Lower lobe of right lung (tissue), 2 donors: ENCODE measurements around the gene DYNC1H1. TPM values are rescaled to one million over a fixed set of nuclear protein-coding genes. Genes with fewer than 3 reads are reported as not detected.

ENCODE experiments used
- ATAC-seq, 2 donors: fragments of 200-7000 bp; cut with Tn5 transposase; one replicate each; pipeline ENCODE4 v1.9.1; 2020 to 2022; ENCODE audit warnings: mild to moderate bottlenecking in 2 of 2, moderate library complexity in 2 of 2
- DNase-seq: peaks from one replicate; pipeline ENCODE4 v3.0.0-alpha.2; 2020
- H3K27ac ChIP-seq: fragments of 200-600 bp; one replicate; pipeline ENCODE4 v1.8.0; 2022
- H3K27me3 ChIP-seq: fragments of 200-600 bp; one replicate; pipeline ENCODE4 v1.8.0; 2022; ENCODE audit warnings: low read depth
- H3K36me3 ChIP-seq: fragments of 200-600 bp; one replicate; pipeline ENCODE4 v1.8.0; 2022; ENCODE audit warnings: mild to moderate bottlenecking
- H3K4me1 ChIP-seq: fragments of 200-600 bp; one replicate; pipeline ENCODE4 v1.8.0; 2022
- H3K4me3 ChIP-seq: fragments of 200-600 bp; one replicate; pipeline ENCODE4 v1.8.0; 2022; ENCODE audit warnings: mild to moderate bottlenecking
- H3K9me3 ChIP-seq: fragments of 200-600 bp; one replicate; pipeline ENCODE4 v1.8.0; 2022
- CTCF ChIP-seq: fragments of 200-600 bp; IDR thresholded peaks from one replicate; pipeline ENCODE4 v1.8.0; 2022; ENCODE audit warnings: antibody characterized with exemption, mild to moderate bottlenecking
- intact Hi-C: fragments of 100-400 bp; cut with DNase I; formaldehyde crosslinking; loops from one replicate; pipeline ENCODE4 v1.11.0; 2022
- total RNA-seq: library from RNA; stranded (reverse); fragmentation: NEBNext Ultra II Directional; extraction: Animal tissue kit (Norgen Biotek cat#: 25700); gene quantifications from one replicate; pipeline ENCODE4 v1.2.1, GENCODE V29; 2021
- donor health status: DM: no; HTN: yes; CAD: no; lungs with severe emphysema.

The DYNC1H1 gene
- total RNA-seq, 1 donor from 2014 or later, result 437 TPM

DNA sequence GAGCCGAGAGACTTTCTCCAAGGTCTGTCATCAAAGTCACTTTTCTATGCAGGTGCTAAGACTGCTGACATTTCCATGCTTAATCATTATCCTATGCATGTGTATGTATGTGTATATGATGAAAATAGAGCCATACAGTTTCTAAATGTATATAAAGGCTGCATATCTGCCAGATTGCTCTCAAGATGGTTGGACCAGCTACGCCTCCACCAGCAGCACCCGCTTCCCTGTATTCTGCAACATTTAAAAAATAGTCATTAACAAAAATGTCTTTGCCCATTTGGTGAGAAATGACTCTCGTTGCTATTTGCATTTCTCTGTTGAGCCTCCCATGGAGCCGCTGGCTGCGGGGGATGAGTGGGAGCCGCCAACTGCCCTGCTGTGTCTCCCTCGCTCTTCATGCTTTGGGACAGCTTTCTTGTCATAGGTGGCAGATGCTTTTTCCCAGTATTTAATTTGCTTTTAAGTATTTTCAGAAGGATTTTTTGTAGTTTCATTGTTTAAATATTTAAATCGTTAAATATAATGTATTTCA lies 54.7 kb downstream of the DYNC1H1 start:
- Histone ChIP-seq H3K36me3 (peaks cover 100% of the 10 kb centered on the region), H3K27me3 (no peaks in the 10 kb centered on the region), H3K27ac (no peak overlapping the region), H3K4me3 (no peak overlapping the region), H3K4me1 (no peaks in the 10 kb centered on the region), H3K9me3 (no peaks in the 10 kb centered on the region)
- intact Hi-C loops, result no loop called here
- no peak for ATAC-seq
- no peak for TF ChIP-seq CTCF
- DNase-seq, result no peak

DNA sequence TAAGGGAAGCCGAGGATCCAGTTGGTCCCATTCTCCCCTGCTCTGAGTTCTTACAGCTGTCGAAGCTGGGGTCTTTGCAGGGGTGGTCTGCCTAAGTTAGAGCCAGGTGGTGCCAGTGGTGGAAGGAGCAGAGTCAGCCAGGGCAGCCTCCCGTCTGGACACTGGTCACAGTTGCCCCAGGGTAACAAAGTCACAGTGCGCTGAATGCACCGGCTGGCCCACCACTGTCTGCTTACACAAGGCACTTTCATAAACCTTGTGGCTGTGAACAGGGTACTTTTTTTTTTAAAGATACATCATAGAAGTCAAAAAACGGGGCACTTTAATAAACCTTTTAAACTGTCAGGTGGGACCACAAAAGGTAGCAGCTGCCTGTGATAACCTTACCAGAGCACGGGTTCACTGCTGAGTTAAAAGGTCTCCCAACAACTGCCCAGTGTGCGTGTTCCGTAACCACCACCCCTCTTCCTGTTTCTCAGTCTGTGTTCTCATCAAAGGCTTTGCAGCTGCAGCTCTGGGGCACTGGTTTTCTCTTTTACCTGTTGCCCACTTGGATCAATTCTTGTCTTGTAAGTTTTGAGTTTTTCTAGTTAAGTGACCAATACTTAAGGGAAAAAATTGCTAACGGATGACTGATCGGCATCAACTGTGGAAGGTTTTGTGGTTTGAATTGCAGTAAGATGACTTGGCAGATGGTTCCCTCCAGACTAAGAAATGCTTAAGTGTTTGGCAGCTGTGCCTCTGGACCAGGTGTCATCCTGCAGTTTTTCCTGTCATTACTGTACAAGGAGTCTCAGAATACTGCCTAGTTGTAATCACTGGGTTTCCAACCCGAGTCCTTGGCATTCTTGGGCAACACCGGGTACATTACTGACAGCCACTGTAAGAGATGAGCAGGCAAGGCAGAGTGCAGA lies 55.9 kb downstream of the DYNC1H1 start:
- no peak for ATAC-seq
- no peak overlapping the region for H3K4me3 ChIP-seq
- no peak for TF ChIP-seq CTCF
- intact Hi-C loops, result no loop called here
- no peaks in the 10 kb centered on the region for H3K27me3 ChIP-seq
- no peaks in the 10 kb centered on the region for H3K4me1 ChIP-seq
- peaks cover 100% of the 10 kb centered on the region for H3K36me3 ChIP-seq
- no peak for DNase-seq
- H3K9me3 ChIP-seq, result no peaks in the 10 kb centered on the region
- no peak overlapping the region for H3K27ac ChIP-seq

DNA sequence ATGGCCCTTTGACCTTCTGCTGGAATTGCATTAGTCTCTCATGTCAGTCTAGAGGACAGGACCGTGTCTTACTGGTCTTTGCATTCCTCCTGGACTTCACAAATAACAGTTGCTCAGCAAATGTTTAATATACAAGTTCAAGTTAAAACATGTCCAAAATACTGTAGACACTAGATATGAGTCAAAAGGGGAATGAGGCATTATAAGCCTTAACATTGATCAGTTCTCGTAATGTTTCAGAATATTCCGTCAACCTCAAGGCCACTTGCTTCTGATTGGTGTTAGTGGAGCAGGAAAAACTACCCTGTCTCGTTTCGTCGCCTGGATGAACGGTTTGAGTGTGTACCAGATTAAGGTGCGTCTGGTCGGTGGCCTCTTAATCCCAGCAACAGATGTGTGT lies 62.6 kb downstream of the DYNC1H1 start:
- Histone ChIP-seq H3K36me3 (peaks cover 100% of the 10 kb centered on the region), H3K27ac (no peak overlapping the region), H3K9me3 (no peaks in the 10 kb centered on the region), H3K4me3 (no peak overlapping the region), H3K27me3 (no peaks in the 10 kb centered on the region), H3K4me1 (no peaks in the 10 kb centered on the region)
- no peak for ATAC-seq
- intact Hi-C loops, result no loop called here
- DNase-seq, result no peak
- no peak for TF ChIP-seq CTCF

DNA sequence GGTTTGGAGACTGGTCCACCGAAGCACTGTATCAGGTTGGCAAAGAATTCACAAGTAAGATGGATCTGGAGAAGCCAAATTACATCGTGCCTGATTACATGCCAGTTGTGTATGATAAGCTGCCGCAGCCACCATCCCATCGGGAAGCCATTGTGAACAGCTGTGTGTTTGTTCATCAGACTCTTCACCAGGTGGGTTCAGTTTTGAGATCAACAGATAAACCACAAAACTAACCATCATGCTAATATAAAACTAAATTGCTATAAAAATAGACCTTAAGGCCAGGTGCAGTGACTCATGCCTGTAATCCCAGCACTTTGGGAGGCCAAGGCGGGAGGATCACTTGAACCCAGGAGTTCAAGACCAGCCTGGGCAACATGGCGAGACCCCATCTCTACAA lies 63.6 kb downstream of the DYNC1H1 start:
- Histone ChIP-seq H3K27ac (peak overlapping the region; percentile 24), H3K9me3 (no peaks in the 10 kb centered on the region), H3K4me1 (no peaks in the 10 kb centered on the region), H3K36me3 (peaks cover 100% of the 10 kb centered on the region), H3K4me3 (no peak overlapping the region), H3K27me3 (no peaks in the 10 kb centered on the region)
- ATAC-seq (no peak), DNase-seq (no peak)
- no peak for TF ChIP-seq CTCF
- intact Hi-C loops, result no loop called here

DNA sequence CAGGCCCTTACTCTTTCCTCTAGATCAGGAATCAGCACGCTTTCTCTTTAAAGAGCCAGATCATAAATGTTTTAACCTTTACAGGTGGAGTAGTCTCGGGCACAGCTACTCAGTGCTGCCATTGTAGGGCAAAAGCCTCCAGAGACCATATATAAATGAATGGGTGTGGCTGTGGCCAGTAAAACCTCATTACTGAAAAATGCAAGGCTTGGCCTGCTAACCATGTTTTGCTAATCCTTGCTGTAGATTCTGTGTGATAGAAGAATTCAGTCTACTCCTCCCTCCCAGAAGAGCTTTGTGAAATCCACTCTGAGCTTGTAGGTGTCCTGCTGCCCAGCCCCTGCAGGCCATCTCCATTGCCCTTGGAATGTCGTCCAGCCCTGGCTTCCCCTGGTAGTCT lies 64.4 kb downstream of the DYNC1H1 start:
- Histone ChIP-seq H3K27me3 (no peaks in the 10 kb centered on the region), H3K36me3 (peaks cover 100% of the 10 kb centered on the region), H3K4me1 (no peaks in the 10 kb centered on the region), H3K27ac (peak overlapping the region; percentile 24), H3K4me3 (no peak overlapping the region), H3K9me3 (no peaks in the 10 kb centered on the region)
- peak; percentile 31 to 60 for ATAC-seq
- DNase-seq, result no peak
- intact Hi-C loops, result no loop called here
- TF ChIP-seq CTCF, result no peak
